GM21825 (cell line): Measurements from ENCODE around the gene TAF1A.
"Not testable (repeated sequence)": the region's sequence is repeated elsewhere in the genome, so short reads cannot be mapped to it uniquely, and the experiment has no call there.

Source experiments
- ATAC-seq: cut with Tn5 transposase; IDR thresholded peaks from one replicate; pipeline ENCODE4 v1.9.1; 2021; ENCODE audit warnings: mild to moderate bottlenecking, moderate library complexity; ENCODE audit not compliant: unreplicated experiment

The TAF1A gene

DNA sequence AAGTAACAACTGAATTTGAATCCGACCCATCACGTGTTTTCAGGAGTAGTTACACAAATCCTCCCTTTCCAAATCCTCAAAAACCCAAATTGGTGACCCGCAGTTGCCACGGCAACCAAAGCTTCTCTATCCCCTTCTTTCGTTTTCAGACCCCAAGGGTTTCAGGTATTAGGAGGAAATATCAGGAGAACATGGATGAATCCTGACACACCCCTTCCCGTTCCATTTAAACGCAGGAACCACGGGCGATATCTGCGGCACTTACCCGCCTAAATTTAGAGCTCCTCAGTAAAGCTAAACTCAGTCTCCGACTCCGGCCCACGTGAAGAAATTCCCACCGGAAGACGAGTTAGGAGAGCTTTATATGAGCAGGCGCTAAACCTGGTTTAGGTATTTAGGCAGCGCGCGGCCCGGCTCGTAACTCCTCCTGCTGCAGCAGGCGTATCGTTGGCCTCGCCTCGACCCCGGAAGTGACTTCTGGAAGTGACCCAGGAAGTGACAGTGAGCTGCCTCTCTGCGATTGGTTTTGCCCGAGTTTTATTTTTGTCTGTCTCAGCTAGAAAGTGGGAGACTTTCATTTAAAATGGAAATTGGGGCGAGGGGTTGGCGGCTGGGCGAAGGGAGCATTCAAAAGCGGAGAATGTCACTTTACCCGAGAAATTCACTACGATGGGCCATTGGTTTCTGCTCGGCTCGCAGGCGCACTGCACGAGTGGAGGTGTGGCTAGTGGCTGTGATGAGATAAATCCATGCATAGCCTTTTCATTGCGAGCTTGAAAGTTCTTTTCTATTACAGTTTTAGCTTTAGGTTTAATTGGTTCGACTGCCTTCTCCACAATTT, at the start of gene TAF1A:
TAF1A (minus strand) TSS at position 472 of the 841 bp plus-strand sequence.
- ATAC-seq, result peak; percentile 99

DNA sequence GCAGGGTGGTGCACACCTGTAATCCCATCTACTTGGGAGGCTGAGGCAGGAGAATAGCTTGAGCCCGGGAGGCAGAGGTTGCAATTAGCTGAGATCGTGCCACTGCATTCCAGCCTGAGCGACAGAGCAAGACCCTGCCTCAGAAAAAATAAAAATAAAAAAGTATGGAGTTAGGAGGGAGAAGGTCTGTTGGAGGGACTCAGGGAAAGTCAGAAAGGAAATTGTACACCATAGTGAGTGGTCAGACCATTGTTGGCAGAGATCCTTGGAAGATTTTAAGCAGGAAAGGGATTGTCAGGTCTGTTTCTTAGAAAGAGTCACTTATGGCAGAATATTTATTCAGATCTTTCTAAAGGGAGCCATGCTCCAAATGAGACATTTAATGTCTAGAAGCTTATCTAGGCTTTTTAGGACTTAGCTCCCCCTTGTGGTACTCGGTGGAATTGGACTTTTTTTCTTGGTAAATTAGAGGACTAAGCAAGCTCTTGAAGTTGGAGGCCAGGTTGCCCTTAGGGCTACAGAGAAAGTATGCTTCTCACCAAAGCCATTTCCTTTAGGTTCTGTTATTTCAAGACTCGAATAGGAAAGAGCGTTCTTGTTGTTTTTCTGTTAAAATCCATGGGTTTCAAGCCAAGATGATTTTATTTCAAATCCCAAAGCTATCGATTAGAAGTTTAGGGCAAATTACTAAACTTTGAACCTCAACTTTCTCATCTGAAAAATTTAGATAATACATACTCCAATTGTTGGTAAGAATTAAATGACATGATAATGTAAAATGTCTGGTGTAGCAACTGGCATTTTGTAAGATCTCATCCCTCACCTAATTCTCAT, 44.7 kb upstream of the TAF1A start:
- peak; percentile 79 for ATAC-seq

DNA sequence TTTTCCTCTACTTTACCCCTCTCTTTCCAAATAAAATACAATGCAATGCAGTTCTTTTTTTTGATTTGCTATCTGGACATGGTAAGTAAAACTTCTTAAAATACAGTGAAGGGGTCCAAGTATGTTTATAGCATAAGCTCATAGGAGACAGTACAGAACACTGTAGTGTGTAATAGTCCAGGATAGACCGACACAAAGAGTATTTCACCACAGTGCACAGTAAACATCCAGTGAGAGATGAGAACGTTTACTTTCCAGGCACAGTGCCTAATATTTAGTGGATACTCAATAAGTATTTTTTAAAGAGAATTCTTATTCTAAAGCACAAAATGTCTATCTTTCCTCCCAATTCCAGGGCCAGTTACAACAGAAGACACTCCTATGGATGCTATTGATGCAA, 43.0 kb upstream of the TAF1A start:
- no peak for ATAC-seq

DNA sequence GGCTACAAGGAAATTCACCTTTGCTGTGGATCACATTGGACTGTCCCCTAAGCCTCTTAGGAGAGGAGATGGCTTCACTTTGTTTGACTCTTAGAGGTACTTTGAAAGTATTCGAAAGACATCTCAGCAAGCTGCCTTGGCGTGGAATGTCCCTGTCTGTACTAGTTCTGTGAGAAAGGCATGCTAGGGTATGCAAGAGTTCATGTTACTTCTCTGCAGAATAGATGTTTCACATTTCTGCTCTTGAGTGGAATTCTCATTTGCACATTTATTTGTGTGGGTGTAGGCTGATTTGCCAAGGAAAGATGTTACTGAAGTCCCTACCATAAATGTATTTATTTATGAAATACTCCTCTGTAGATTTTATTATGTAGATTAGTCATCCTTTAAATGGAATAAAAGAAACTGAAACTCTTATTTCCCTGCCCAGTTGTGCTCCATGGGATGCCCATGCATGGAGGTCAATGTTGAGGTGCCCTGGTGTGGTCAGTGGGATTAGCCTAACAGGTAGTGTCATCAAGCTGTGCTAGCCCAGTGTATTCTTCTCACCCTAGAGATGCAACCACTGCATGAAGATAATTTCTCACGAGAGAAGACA, 42.0 kb upstream of the TAF1A start:
- ATAC-seq, result no peak

DNA sequence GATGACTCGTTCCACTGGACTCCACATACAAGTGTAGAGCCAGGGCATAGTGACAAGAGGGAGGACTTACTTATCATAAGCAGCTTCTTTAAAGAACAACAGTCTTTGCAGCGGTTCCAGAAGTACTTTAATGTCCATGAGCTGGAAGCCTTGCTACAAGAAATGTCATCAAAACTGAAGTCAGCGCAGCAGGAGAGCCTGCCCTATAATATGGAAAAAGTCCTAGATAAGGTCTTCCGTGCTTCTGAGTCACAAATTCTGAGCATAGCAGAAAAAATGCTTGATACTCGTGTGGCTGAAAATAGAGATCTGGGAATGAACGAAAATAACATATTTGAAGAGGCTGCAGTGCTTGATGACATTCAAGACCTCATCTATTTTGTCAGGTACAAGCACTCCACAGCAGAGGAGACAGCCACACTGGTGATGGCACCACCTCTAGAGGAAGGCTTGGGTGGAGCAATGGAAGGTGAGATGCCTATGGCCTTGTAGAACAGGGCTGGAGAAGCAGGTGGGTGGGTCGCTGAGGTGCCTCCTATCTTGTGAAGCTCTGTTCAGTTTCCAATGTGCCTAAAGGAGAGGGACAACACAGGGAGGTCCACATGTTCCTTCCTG, 40.3 kb upstream of the TAF1A start:
- ATAC-seq, result no peak

DNA sequence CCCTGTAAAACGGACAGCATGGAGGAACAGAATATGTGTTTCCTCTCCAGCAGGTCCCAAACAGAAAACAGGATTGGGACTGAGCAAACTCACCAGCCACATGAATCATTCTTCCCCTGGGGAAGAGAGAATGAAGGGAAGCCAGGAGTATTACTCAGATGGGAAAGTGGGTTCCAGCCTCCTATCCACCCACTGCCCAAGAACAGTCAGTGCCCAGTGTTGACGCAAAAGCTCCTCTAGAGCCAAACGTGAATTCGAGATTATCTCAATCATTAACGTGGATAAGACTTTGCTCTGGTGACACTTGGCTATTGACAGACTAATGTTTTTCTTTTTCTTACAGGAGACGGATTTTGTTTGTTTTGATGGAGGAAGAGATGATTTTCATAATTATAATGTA, 37.5 kb upstream of the TAF1A start:
- no peak for ATAC-seq

DNA sequence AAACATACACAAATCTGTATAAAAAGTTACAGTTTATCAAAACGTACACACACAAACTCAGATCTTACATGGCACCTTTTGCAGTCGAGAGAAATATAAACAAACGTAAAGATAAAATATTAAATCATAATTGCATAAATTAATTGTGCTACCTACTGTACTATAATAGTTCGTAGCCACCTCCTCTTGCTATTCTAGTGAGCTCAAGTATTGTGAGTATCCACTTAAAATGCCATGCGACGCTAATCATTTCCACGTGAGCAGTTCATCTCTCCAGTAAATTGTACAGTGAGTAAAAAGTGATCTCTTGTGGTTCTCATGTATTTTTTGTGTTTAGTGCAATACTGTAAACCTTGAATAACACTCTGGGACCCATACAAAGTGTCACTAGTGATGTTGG, 34.5 kb upstream of the TAF1A start:
- ATAC-seq, result no peak

DNA sequence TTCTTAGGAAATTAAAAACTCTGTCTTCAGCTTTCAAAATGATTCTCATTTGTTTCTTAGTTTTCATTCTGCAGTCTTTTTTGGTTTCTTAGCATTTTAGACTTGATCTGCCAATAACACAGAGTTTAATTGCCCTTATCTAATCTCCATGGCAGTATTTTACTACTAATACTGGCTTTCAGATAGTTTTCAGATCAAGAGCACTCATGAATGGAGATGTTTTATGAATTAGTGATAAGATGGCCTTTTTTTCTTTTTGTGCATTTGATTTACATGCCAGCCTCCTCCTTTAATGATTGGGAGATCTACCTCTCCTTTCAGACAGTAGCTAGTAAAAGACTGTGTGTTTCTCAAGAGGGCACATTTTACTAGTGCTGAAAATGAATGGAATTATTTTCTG, 33.7 kb upstream of the TAF1A start:
- no peak for ATAC-seq

DNA sequence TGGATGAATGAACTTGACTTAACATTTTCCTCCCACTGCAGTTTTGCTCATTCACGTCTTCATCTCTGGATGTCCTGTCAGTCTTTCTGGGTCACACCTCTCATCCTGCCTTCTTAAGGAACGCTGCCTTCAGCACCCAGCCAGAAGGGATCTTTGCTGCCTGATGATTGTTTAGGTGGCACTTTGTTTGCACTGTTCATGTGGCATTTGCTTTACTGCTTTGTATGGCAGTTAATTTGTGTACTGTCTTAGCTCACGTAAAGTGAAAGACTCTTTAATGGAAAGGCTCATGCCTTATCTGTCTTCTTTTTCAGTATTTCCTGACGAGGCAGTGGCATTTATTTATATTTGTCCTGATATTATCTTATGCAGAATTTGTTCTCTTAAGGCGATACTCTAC, 33.0 kb upstream of the TAF1A start:
- ATAC-seq, result no peak

DNA sequence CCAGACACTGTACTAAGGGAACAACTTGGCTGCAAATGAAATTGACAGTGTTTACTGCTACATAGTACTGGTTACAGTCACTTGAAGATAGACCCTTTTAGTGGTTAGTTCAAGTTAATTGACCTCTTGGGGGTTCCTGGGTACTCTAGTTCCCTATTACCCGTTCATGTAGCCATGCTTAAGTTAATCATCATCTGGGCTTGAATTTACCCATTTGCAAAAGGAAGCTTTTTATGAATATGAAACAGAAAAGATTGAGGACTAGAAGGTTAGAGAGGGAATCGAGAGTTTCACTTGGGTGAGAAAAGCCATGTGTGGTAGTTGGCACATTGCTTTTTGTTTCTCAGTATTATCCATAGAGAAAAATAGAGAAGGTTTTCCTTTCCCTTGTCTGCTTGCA, 30.8 kb upstream of the TAF1A start:
- peak; percentile 44 for ATAC-seq

DNA sequence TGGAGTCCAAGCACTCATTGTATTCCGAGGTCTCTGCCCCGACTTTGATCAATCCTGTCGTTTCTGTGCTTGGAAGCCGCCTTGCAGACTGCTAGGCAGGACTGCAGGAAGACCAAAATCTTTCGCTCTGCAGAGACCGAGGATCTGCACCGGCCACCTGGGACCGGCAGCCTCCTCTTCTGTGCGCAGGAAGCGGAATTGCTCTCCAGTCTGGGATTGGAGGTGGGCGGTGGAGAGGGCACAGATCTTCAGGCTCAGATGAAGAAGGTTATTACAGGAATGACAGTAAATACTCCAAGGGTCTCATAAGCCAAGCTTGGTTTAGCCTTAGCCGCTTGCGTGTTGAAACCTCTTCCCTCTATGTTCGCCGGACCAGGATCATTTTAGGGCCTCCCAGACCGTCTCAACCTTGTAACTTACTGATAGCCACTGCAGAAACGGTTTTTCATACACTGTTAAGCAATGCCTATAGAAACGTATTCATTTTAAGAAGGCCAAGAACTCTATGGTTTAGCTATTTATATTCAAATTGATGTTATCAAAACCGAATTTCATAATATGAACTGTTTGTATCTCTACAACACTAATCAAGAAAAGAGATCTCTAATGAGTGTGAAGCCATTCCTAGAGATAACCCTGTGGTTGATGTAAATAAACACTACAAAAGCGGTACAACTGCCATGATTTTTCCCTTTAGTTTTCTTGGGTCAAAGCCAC, 29.3 kb upstream of the TAF1A start:
- no peak for ATAC-seq

DNA sequence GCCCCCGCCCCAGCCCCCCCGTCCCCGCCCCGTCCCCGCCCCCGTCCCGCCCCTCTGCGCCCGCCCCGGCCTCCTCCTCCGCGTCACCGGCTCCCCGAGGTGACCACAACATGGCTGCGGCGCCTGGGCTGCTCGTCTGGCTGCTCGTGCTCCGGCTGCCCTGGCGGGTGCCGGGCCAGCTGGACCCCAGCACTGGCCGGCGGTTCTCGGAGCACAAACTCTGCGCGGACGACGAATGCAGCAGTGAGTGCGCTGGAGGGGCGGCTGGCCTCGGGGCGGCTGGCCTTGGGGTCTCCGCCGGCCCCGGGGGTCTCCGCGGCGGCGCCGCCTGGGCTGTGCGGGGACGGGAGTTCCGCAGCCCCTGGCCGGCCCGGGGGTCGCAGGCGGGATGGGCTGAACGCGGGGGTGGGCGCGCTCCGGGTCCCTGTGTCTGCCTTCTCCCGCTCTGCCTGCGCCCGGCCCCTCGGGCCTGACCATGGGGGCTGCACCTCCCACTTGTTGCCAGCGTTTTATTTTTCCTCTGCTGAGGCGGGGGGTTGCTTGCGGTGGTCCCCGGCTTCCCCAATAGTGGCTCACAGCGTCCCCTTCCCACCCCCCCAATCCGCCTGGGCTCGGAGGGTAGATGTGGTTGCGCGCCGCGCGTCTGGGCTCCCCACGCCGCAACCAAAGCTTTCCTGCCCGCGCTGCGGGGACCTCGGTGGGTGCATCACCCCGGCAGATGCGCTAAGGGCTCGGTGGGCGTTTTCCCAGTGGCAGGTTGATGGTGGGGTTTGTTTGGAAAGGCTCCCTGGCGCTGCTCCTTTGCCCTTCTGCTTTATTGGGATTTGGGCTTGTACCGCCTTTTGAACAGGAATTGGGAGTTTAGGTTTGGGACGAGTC, 28.5 kb upstream of the TAF1A start, which contains the start of gene MIA3:
MIA3 (plus strand) TSS at position 97 of the 879 bp plus-strand sequence; CDS start at position 111, 14 bp downstream.
- peak; percentile 57 for ATAC-seq

DNA sequence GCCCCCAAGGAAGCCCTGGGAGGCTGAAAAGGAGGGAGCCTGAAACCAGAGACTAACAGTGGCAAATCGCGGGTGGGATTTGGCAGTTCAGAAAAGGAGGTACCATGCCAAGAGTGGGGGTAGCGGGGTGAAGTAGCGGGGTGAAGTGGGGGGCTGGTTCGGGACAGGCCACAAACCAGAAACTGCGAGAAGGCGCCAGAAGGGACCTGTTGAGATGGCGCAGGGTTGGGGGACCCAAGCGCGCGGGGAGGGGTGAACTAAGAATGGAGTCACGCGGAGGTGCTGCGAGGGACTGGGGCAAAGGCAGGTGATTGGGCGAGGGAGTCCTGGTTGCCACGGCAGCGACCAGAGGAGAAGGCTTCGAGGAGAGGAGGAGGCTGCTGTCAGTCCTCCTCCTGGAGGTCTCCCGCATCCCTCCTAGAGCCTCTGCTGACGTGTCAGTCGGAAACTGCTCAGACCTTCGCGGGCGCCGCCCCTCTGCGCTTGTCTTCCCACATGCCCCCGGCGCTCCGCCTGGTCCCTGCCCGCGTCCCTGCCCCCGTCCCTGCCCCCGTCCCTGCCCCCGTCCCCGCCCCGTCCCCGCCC, 27.7 kb upstream of the TAF1A start:
- peak; percentile 72 for ATAC-seq

DNA sequence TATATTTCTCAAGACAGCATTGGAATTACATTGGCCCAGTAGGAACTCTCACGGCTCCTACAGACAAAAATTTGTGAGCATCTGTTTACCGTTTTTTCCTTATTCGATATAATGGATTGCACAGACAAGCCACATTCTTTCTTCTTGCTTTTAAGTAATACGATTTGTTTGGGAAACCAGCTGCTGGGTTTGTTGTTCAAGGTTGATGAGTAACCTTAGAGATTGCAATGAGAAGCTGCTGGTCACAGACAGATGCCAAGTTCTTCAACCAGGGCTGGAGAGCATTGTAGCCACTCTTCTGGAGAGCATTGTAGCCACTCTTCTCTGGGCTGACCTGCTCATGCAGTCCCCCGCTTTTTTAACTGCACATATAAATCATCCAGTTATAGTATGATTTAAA, 26.8 kb upstream of the TAF1A start:
- ATAC-seq, result no peak

DNA sequence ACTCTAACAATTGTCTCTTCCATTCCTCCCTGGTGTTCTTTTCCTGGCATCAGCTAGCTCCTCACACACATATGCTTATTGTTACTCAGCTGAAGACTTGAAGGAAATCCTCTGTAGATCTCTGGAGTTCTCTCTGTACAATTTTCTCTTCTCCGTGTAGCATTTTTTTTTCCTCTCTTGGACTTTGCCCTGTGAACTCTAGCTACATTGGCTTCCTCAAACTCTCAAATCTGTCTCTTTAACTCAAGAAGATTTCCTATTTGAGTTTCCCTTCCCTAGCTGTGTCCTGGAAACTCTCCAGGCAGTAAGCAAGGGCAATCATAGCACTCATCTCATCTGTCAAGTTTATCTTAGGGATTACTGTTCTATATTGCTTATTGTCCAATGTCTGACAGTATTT, 23.9 kb upstream of the TAF1A start:
- no peak for ATAC-seq

DNA sequence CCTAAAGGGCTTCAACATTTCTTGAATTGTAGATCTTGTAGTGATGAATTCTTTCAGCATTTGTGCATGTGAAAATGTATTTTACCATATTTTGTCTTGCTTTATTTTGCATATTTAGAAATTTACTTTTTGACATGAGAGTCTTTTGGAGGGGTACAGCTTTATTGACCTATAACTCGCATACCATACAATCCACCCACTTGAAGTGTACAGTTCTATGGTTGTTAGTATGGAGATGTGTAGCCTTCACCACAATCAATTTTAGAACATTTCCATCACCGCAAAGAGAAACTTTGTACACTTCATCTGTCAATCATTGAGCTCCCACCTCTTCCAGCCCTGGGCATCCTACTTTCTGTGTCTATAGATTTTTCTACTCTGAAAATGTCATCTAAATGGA, 21.0 kb upstream of the TAF1A start:
- no peak for ATAC-seq

DNA sequence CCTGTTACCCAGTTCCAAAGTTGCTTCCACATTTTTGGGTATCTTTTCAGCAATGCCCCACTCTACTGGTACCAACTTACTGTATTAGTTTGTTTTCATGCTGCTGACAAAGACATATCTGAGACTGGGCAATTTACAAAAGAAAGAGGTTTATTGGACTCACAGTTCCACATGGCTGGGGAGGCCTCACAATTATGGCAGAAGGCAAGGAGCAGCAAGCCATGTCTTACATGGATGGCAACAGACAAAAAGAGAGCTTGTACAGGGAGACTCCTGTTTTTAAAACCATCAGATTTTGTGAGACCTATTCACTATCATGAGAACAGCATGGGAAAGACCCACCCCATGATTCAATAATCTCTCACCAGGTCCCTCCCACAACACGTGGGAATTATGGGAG, 19.4 kb upstream of the TAF1A start:
- ATAC-seq, result not testable (repeated sequence)

DNA sequence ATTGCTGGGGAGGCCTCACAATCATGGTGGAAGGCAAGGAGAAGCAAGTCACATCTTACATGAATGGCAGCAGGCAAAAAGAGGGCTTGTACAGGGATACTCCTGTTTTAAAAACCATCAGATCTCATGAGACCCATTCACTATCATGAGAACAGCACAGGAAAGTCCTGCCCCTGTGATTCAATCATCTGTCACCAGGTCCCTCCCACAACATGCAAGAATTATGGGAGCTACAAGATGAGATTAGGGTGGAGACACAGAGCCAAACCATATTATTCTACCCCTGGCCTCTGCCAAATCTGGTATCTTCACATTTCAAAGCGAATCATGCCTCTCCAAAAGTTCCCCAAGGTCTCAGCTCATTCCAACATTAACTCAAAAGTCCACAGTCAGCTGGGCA, 17.0 kb upstream of the TAF1A start:
- ATAC-seq, result no peak

DNA sequence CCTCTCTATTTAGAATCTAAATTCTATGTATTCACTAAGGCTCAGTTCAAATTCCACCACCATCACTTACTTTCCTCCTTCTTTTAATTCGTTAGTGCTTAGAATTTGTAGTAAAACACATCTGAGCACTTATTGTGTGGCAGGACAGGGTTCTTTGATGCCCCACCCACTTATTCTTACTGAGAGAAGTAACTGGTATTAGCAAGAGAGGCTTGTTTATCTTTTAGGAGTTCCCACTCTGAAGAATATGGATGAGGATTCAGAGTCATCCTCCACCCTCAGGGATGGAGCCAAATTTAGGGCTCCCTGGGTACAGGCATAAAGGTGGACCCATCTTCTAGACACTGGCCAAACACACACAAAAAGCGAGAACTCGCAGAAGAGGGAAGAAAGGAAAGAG, 11.5 kb upstream of the TAF1A start:
- no peak for ATAC-seq
